Choroid plexus epithelial cell (primary cell): ENCODE measurements around the gene BEGAIN.

Experiments used
- DNase-seq: peaks from one replicate; pipeline ENCODE4 v3.0.0-alpha.2; 2010; ENCODE audit warnings: low read depth
- H3K4me3 ChIP-seq: 2 replicates; pipeline ENCODE4 v1.5.1; 2011; ENCODE audit warnings: low read depth, mild to moderate bottlenecking, control low read depth, low read length, moderate library complexity
- CTCF ChIP-seq: conservative IDR thresholded peaks from 2 replicates; pipeline ENCODE4 v1.5.1; 2011; ENCODE audit warnings: low read depth, mild to moderate bottlenecking, control low read depth, inconsistent platforms, low read length, moderate library complexity

Gene BEGAIN

GRCh38 chr14:100530270-100531072 is 56.7 kb downstream of the BEGAIN start:
- no peak for DNase-seq
- no peak overlapping the region for H3K4me3 ChIP-seq
- no peak for TF ChIP-seq CTCF

- TF ChIP-seq CTCF: no peak
- no peak for DNase-seq
- H3K4me3 ChIP-seq: no peak overlapping the region
These were observed 57.6 kb downstream of the BEGAIN start for GRCh38 chr14:100529561-100530031.

- no peak for DNase-seq
- H3K4me3 ChIP-seq: no peak overlapping the region
- no peak for TF ChIP-seq CTCF
These were observed 58.2 kb downstream of the BEGAIN start for GRCh38 chr14:100528962-100529560.

GRCh38 chr14:100526632-100527031 is 60.6 kb downstream of the BEGAIN start:
- no peak for TF ChIP-seq CTCF
- H3K4me3 ChIP-seq: no peak overlapping the region
- no peak for DNase-seq

GRCh38 chr14:100526057-100526456 is 61.2 kb downstream of the BEGAIN start:
- no peak for TF ChIP-seq CTCF
- H3K4me3 ChIP-seq: no peak overlapping the region
- no peak for DNase-seq

- TF ChIP-seq CTCF: no peak
- H3K4me3 ChIP-seq: no peak overlapping the region
- DNase-seq: no peak
These were observed 61.6 kb downstream of the BEGAIN start for GRCh38 chr14:100525615-100526014.

GRCh38 chr14:100524933-100525243 is 62.3 kb downstream of the BEGAIN start:
- TF ChIP-seq CTCF: peak; percentile 64
- peak; percentile 44 for DNase-seq
- no peak overlapping the region for H3K4me3 ChIP-seq
